LNCaP clone FGC (cell line): Measurements from ENCODE around the gene CERT1.

Source experiments
- DNase-seq: peaks from one replicate; pipeline ENCODE4 v3.0.0-alpha.2; 2011; ENCODE audit warnings: low read depth
- H3K4me3 ChIP-seq: 2 replicates; pipeline ENCODE4 v1.5.1; 2011; ENCODE audit warnings: mild to moderate bottlenecking, low read depth, low read length, control low read depth
- CTCF ChIP-seq: IDR thresholded peaks from 2 replicates; pipeline ENCODE4 v1.5.1; 2012; ENCODE audit warnings: mild to moderate bottlenecking; ENCODE audit not compliant: control insufficient read depth, insufficient read depth; ENCODE audit errors: extremely low read depth

CERT1 gene

GRCh38 chr5:75450069-75450468 is 61.4 kb downstream of the CERT1 start:
- no peak for TF ChIP-seq CTCF
- no peak overlapping the region for H3K4me3 ChIP-seq
- DNase-seq: no peak

GRCh38 chr5:75446068-75446467 is 65.4 kb downstream of the CERT1 start:
- TF ChIP-seq CTCF: no peak
- H3K4me3 ChIP-seq: no peak overlapping the region
- DNase-seq: no peak

GRCh38 chr5:75441560-75441959 is 69.9 kb downstream of the CERT1 start:
- no peak for TF ChIP-seq CTCF
- no peak overlapping the region for H3K4me3 ChIP-seq
- DNase-seq: no peak

GRCh38 chr5:75439276-75439675 is 72.2 kb downstream of the CERT1 start:
- no peak for DNase-seq
- no peak for TF ChIP-seq CTCF

GRCh38 chr5:75438722-75439121 is 72.7 kb downstream of the CERT1 start:
- no peak overlapping the region for H3K4me3 ChIP-seq
- DNase-seq: no peak
- TF ChIP-seq CTCF: no peak; the same call in 1 of the 2 replicates

More at GRCh38 chr5:75439276-75439675, 72.2 kb downstream of the CERT1 start:
- H3K4me3 ChIP-seq: no peak overlapping the region

GRCh38 chr5:75435096-75435495 is 76.3 kb downstream of the CERT1 start:
- no peak for DNase-seq
- TF ChIP-seq CTCF: no peak

GRCh38 chr5:75433814-75434506 is 77.5 kb downstream of the CERT1 start:
- DNase-seq: no peak
- TF ChIP-seq CTCF: no peak
- no peak overlapping the region for H3K4me3 ChIP-seq

More at GRCh38 chr5:75435096-75435495, 76.3 kb downstream of the CERT1 start:
- H3K4me3 ChIP-seq: no peak overlapping the region
